HG03095 (cell line): ENCODE data around the gene ARHGAP42.

ENCODE experiments used
- ATAC-seq: cut with Tn5 transposase; IDR thresholded peaks from one replicate; pipeline ENCODE4 v1.9.1; 2021; ENCODE audit warnings: moderate library complexity; ENCODE audit not compliant: unreplicated experiment

Gene ARHGAP42

DNA sequence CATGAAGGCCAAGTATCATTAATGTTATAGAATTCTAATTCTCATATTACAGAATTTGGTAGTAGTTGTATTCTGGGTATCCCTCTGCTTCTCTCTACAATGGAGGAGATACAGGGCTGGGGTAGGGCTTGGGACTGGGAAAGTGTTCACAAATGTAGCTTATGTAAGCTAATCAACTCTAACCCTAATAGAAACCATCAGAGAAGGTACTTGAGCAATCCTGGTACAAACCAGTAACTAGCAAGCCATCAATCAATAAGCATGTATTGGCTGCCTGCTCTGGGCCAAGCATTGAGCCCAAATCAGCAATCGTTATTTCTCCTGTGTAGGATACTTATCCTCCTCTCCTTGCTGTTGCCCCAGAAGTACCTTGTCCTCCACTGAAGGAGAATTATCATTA lies 268.2 kb downstream of the ARHGAP42 start:
- no peak for ATAC-seq

DNA sequence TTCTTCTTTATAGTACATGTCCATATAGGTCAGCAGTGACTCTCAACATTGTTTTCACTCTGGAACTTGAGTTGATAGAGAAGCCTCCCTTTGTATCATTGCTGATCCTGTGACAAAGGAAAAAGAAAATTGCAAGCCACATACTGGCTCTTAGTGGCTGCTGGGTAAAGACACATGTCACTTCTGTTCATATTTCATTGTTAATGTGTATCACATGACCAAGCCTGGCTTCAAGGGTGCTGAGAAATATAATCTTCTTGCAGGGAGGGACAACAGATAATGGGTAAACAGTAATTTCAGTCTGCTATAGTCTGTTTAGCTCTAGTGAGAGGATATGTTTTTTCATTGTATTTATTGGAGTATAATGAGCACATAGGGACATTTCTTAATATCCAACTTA lies 269.3 kb downstream of the ARHGAP42 start:
- ATAC-seq = no peak

DNA sequence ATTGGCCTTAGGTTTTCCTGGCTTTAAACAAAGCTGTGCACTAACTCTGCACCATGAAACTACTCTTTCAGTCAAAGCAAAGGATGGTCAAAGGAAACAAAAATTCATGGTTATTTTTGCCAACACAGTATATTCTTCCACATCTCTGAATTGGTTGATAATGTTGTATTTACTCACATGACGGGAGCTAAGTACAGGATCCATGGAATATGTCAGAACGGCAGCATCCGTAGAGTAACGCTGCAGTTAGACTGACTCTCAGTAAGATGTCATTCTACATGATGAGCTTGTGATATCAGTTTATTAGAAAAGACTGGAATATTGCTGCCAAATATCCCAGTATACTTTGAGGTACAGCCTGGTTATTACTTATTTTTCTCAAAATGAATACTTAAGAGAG lies 270.4 kb downstream of the ARHGAP42 start:
- no peak for ATAC-seq

DNA sequence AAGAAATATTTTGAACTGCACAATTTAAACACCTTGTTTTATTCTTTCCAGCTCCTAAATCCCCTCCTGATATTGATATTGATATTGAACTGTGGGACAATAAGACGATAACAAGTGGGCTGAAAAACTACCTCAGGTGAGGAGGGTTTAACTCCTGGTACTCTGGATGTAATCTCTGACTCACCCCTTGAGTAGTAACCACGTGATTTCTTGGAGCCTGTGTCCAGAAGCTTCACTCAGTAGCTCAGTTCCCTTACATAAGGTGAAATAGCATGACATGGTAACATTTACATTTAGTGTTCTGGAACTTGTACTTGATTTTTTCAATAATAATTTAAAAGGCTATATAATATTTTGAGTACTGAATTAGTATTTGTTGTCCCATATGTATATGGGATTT lies 274.5 kb downstream of the ARHGAP42 start:
- no peak for ATAC-seq

DNA sequence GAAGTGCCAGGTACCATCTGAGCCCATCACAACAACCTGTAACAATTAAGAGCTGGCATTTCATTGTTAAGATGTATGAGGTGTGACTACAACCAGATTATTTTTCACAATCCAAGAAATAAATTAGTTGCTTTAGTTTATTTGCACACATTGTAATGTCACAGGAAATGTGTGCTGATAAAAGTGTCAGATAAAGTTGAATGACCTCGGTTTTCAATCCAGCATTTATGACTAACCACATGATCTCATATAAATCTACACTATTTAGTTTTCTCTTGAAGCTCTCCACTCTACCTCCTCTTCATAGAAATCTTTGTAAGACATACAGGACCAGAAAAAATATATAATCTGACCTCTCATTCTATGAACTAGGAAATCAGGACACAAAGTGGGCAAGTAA lies 276.3 kb downstream of the ARHGAP42 start:
- ATAC-seq = no peak

DNA sequence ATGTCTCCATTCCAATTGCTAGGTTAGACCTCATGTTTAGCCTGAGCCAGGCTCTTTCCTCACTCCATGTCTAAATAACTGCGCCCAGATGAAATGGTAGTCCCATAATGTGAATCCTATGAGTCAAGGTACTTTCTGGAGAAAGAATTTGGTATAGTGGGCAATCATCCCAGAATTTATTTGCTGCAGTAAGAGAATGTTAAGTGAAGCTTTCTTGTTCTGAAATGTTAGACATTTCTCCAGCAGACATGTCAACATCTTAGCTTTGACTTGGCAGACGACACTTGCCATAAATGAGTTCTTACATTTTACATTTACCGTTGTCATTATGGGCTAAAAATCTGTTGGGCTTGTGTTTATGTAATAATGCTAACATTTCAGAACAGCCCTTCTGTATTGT lies 277.3 kb downstream of the ARHGAP42 start:
- ATAC-seq = no peak

DNA sequence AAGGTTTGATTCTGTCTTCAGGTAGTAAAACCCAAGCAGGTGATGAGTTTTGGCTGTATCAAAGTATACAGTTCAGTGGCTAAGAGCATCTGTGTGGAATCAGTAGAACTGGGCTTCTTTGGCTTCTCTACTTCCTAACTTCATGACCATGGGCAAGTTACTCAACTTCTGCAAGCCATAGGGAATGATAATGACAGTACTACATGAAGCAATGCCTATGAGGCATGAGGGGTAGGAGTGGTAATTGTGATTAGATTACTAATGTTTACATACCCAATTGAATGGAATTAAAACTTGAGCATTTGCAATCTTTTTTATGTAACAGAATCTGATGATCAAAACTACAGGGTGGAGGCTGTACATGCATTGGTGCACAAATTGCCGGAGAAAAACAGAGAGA lies 278.3 kb downstream of the ARHGAP42 start:
- no peak for ATAC-seq

DNA sequence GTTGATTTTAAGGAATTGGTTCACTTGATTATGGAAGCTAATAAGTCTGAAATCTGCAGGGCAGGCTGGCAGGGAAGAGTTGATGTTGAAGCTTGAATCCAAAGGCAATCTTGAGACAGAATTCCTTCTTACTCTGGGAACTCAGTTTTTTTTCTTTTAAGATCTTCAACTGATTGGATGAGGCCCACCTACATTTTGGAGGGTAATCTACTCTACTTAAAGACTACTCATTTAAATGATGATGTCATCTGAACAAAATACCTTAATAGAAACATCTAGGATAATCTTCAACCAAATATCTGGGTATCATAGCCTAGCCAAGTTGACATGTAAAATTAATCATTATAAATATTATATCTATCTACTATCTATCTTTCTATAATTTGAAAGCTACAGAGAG lies 279.3 kb downstream of the ARHGAP42 start:
- ATAC-seq = no peak

DNA sequence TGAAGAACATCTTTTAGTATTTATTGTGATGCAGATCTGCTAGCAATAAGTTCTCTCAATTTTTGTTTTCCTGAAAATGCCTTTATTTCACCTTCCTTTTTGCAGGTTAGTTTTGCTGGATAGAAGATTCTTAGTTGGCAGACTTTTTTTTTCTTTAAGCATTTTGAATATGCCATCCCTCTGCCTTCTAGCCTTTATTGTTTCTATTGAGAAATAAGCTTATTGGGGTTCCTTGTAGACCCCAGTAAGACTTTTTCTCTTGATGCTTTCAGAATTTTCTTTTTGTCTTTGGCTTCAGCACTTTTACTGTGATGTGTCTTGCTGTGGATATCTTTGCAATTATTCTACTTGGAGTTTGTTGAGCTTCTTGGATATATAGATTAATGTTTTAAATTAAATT lies 281.9 kb downstream of the ARHGAP42 start:
- no peak for ATAC-seq

DNA sequence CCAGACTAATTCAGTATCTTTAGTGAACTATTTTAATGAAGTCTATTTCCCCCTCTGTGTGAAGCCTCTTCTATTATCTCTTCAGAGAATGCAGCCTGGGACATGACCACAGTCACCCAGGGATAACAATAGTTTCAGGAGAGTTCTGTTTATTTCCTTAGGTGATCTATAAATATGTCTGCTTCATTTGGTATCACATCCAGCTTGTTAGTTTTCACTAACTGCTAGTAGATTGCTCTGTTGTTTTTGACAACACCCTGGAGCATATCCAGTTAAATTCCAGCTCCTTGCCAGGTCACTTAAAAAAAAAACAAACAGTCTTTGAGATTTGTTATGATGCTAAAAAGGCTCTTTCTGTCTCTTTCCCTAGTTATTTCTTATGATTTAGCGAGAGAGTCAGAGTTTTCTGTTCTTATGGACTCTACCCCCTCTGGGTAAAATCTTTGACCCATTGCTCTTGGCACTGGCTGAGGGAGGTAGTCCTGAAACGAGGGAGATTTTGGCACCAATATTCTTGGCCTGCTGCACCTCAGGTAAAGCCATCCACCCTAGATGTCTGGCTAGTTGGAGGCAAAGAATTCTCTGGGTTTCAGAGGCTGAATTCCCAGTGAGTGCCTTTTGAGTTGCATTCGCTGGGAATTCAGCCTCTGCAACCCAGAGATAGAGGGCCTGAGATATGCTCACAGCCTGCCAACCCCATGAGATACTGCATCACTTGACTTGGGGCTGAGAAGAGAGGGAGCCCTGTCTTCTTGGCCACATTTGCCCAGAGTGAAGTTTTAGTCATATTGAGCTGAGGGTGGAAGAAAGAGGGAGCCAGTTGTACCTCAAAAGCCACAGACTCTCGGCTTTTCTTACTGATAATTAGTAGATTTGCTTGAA lies 283.4 kb downstream of the ARHGAP42 start:
- ATAC-seq = no peak

DNA sequence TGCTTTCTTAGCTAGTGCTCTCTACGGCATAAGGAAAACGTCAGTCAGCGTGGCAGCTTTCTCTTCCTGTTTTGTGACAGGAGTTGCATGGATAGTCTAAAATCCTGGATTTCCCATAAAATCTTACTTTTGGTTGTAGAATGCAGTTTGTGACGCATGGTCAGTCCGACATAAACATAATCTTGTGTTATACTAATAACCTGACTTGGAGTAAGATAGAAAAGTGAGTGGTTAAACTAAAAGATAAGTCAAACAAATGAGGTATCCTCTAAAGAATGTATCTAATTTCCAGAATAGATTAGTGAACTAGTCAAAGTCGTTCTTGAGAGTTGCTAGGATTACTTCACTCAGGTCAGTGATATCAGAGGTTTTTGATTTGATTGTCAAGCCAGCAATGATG lies 285.0 kb downstream of the ARHGAP42 start:
- no peak for ATAC-seq

DNA sequence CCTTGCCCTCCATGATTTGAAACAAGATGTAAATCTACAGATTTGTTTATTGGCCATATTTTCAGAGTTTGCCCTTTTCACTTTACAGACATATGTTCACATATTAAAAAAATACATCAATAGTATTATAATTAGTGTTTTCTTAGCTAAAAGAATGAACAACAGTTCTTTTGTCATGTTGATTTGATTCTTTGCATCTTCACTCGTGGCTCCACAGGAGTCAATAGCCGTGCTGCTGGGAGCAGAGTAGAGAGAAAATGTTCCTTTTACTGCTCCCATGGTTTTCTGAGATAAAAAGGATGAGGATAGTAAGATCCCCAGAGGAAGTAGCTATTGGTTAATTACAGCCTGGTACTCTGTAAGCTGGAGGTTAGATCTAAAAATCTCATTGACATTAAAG lies 291.4 kb downstream of the ARHGAP42 start:
- no peak for ATAC-seq

DNA sequence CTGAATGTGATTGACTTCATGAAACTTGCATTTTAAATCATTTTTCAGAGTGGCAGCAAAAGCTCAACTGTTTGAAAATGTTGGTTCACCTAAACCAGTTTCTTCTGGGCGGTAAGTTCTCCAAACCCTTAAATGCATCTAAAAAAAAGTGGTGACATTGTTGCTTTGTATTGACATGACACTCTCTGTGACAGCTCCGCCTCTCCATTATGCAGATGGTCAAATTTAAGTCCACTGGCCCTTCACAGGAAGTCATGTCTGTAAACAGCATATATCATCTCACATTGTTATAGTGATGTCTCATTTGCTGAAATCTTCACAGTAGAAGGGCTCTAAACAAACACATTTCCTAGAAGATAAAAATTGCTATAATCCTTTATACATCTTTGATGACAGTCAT lies 291.9 kb downstream of the ARHGAP42 start:
- ATAC-seq = no peak

DNA sequence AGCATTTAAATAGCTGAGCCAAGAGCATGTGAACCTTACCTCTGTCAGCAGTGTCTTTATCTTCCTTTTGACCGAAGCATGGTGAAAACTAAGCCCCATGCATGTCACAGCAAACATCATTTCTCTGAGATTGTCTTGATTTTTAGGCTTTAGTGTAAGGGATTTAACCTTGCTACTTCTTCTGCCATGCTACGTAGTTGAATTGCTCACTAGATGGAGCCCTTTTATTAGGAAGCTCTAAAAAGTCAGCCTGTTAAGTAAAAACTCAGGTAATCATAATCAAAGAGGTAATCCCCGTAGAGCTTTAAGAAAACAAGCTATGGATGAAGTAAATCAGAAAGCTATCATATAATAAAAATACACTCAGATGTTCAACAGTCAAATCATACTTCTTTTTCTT lies 293.1 kb downstream of the ARHGAP42 start:
- ATAC-seq = no peak

DNA sequence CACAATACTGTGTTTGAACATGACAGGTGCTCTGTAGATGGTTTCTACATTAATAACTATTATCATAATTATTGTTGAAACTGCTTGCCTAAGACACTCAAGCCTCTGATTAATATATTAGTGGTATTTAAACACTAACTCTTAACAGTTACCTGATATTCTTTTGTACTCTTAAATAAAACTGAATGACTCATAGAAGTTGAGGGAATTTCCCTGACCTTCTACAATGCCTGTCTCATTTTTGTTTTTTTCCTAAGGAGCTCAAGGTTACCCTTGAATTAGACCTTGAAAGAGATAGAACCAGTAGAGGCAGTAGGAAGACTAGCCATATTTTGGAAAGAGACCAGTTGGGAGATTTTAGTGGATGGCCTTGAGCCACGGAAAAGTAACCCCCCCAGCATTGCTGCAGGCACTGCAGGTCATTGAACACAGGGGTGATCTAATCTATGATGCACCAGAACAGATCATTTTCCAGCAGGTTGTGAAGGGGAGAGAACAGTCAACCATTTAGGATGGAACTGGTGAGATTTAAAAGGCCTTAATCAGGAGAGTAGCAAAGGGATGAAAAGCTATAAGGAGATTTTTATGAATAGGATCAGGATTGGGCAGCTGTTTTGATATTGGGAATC lies 294.2 kb downstream of the ARHGAP42 start:
- ATAC-seq = no peak

DNA sequence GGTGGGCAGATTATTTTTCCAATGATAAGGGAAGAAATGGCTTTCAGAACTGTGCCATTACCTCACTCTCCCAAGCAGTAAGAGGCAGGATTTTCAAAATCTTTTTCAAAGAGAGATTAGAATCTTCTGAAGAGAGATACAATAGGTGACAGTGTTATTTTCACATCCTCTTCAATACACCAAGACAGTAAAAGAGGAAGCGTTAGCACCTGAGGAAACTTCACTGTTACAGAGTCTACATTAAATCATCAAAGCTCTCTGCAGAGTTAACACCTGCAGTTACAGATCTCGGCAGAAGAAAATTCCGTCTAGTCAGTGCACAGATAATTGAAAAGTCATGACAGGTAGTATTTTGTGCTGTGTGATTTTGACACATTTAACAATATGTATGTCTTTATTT lies 297.6 kb downstream of the ARHGAP42 start:
- no peak for ATAC-seq

DNA sequence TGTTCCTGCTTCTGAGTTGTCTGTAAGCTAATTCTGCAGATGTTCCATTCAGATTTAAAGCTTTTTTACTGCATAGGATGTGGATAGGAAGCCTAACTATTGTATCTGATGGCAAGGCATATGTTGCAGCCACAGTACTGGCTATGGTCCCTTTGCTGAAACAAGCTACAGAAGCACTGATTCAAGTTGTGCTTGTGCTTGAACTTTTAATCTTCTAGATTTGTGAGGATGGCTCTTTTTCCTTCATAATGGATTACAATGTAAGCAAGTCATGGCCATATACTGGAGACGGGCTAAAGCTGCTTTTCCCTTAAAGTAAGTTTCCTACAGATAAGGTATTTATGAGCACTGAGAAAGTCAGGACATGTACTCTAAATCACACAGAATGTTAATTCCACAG lies 303.8 kb downstream of the ARHGAP42 start:
- ATAC-seq = no peak

DNA sequence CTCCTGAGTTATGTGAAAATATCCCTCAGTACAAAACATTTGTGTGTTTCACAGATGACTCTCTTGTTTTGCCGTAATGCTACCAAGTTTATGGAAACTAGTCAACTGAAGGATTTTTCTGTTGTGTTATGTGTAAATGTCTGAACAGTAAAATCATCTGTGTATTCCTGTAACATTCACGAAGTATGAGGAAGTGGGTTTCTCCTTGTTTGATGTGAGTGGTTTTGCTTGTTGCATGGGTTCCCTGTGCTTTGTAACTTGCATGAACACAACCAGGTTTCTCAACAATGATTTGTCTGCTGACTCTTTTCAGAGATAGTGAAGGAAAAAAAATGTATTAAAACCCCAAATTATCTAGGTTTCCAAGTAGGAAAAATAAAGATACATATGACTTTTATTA lies 304.5 kb downstream of the ARHGAP42 start:
- ATAC-seq = no peak

DNA sequence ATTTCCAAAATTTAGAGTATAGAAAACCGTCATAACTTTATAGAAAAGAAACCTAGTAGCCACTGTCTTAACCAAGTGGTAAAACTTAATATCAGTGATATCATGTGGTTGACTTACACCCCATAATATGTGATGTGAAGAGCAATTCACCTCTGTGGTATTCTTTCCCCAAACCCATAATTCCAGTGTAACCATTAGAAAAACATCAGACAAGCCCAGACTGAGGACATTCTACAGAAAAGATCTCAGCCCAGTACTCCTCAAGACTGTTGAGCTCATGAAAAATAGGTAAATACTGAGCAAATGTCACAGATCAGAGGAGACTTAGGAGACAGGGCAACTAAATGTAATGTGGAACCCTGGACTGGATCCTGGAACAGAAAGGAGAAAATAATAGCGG lies 307.9 kb downstream of the ARHGAP42 start:
- ATAC-seq = no peak

DNA sequence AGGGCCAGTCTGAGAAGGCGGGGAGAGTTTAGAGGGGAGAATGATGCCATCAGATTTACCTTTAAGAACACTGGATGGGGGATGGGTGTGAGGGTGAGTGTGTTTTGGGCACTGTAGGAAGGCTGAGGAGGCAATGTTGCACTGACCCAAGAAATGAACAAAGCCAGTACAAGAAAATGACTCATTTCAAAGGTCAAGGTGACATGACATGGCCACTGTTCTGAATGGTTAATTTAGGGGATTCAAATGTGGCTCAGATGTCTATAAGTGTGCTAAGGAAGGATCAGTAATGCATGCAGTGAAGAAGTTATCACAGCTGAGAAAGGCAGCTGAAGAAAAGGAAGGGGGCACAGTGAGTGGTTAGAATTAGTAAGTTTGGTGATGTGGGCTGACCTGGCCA lies 312.7 kb downstream of the ARHGAP42 start:
- ATAC-seq = no peak

DNA sequence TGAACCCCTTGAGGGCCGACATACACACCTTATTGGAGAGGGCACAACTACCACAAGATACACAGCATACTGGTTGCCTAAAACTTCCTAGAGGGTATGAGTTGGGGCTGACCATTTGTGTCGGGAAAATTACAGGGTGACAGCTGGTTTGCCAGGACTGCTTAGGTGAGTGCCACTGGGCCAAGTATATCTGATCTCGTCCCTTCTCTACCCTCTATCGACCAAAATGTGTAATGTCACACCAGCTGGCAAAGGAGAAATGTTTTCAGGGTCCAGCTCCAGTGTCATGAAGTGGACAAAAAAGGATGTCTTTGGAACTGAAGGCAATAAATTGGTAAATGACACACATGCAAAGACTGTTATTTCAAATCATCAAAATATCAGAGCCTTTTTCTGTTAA lies 316.4 kb downstream of the ARHGAP42 start:
- ATAC-seq = no peak

DNA sequence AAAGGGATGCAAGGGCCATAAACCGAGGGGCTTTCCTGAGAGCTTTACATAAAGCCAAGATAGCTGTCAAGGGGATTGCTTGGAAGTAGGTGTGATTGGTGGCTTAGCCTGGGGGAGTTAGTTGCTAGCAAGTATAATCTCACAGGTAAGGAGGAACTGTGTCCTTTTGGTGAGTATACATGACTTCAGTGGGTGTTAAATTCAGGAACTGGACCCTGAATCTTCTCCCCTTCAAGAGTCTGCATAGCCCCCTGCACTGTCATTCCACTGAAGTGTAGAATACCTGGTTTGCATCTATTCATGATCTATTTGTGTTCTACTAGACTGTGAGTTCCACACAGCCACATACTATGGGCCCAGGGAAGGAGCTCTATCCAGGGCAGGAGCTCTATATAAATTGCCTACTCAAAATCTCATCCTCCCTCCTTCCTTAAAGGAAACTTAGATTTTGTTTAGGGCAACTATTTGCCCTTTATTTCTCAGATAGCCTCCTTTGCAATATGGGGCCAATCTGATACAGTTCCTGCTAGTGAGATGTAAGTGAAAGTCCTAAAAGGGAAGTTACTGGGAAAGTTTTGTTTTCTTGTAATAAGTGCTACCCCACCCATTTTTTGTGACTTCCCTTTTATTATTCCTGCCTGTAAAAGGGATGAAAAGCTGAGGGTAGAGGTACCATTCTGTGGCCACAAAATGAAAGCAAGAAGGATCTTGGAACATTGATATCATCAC lies 322.0 kb downstream of the ARHGAP42 start:
- no peak for ATAC-seq
